ENCODE results near the gene DPH6. TPM values are rescaled to one million over a fixed set of nuclear protein-coding genes. Genes with fewer than 3 reads are reported as not detected.

DPH6 gene
- total and polyA plus RNA-seq, 7 donors: 3.6 to 13.2 (median 9.6) TPM

DNA sequence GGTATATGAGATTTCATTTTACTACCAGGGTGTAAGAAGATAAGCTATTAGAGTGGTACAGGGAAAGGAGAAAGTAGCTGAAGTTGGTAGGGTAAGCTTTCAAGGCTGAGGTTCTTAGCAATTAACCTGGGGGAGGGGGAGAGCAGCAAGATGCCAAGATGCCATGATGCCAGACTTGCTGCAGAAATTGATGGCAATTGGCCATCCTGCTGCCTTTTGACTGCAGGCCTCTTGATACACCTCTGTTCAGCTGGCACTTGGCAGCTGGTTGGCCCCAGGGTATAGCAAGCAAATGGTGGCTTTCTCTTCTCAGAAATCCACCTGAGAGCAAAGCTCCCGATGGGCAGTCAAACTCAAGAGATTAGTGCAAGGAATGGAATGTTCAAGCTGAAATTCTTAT, 21.4 kb upstream of the DPH6 start:
- intact Hi-C loops (cut with DNase I): no loop called here
- no peak for DNase-seq
- Histone ChIP-seq H3K4me1 (peaks cover 0 to 8% (median 0%) of the 10 kb centered on the region in 4 donors), H3K9me3 (no peaks in the 10 kb centered on the region), H3K36me3 (no peaks in the 10 kb centered on the region), H3K27ac (no peak overlapping the region), H3K27me3 (no peaks in the 10 kb centered on the region), H3K4me3 (no peak overlapping the region)
- no peak for TF ChIP-seq POLR2AphosphoS5 (IDR thresholded peaks at IDR 0.05)
- TF ChIP-seq EP300 (IDR thresholded peaks at IDR 0.05): no peak
- TF ChIP-seq, protein P1, sequence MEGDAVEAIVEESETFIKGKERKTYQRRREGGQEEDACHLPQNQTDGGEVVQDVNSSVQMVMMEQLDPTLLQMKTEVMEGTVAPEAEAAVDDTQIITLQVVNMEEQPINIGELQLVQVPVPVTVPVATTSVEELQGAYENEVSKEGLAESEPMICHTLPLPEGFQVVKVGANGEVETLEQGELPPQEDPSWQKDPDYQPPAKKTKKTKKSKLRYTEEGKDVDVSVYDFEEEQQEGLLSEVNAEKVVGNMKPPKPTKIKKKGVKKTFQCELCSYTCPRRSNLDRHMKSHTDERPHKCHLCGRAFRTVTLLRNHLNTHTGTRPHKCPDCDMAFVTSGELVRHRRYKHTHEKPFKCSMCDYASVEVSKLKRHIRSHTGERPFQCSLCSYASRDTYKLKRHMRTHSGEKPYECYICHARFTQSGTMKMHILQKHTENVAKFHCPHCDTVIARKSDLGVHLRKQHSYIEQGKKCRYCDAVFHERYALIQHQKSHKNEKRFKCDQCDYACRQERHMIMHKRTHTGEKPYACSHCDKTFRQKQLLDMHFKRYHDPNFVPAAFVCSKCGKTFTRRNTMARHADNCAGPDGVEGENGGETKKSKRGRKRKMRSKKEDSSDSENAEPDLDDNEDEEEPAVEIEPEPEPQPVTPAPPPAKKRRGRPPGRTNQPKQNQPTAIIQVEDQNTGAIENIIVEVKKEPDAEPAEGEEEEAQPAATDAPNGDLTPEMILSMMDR (IDR thresholded peaks at IDR 0.05): no peak
- no peak for TF ChIP-seq POLR2A (IDR thresholded peaks at IDR 0.05)
- WGBS, 2 donors: 48 to 87% methylated on average over 1 of the region's 1 CpG

- Histone ChIP-seq H3K9me3 (no peaks in the 10 kb centered on the region), H3K27me3 (no peaks in the 10 kb centered on the region), H3K36me3 (no peaks in the 10 kb centered on the region), H3K4me1 (peaks cover 0 to 8% (median 0%) of the 10 kb centered on the region in 4 donors), H3K27ac (no peak overlapping the region), H3K4me3 (no peak overlapping the region)
- no peak for DNase-seq
- 90 to 92% methylated on average over 3 of the region's 3 CpGs for WGBS, 2 donors
- intact Hi-C loops (cut with DNase I): no loop called here
- TF ChIP-seq POLR2AphosphoS5 (IDR thresholded peaks at IDR 0.05): no peak
- no peak for TF ChIP-seq EP300 (IDR thresholded peaks at IDR 0.05)
- TF ChIP-seq, protein P1 (IDR thresholded peaks at IDR 0.05): no peak
- TF ChIP-seq POLR2A (IDR thresholded peaks at IDR 0.05): no peak
These were observed 21.0 kb upstream of the DPH6 start for GRCh38 chr15:35566991-35567390.

DNA sequence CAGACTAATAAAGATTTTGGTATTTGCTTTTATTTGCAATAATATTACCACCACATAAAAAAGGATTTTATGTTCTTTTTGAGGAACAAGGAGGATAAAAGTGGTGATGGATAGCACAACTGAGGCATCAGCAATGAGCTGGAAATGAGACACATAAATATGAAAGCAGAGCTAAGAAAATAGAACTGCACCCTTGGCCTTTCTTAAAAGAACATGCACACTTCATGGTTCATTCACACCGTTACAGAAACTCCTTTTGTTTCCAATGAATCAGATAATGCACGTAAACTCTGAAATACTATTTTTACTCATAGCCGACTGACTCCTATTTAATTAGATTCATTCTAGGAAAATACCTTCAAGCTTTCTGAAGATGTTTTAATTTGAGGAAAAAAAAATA, 19.9 kb upstream of the DPH6 start:
- Histone ChIP-seq H3K36me3 (no peaks in the 10 kb centered on the region), H3K27me3 (no peaks in the 10 kb centered on the region), H3K27ac (no peak overlapping the region), H3K4me1 (peaks cover 0 to 8% (median 0%) of the 10 kb centered on the region in 4 donors), H3K9me3 (no peaks in the 10 kb centered on the region), H3K4me3 (no peak overlapping the region)
- TF ChIP-seq POLR2AphosphoS5 (IDR thresholded peaks at IDR 0.05): no peak
- TF ChIP-seq EP300 (IDR thresholded peaks at IDR 0.05): no peak
- TF ChIP-seq, protein P1 (IDR thresholded peaks at IDR 0.05): no peak
- TF ChIP-seq POLR2A (IDR thresholded peaks at IDR 0.05): no peak
- WGBS, 2 donors: 91 to 93% methylated on average over 3 of the region's 3 CpGs
- intact Hi-C loops (cut with DNase I): no loop called here
- DNase-seq: no peak

- intact Hi-C loops (cut with DNase I): no loop called here
These were observed 16.7 kb upstream of the DPH6 start for GRCh38 chr15:35562641-35563040.

More at GRCh38 chr15:35562641-35563040, 16.7 kb upstream of the DPH6 start:
- DNase-seq: no peak
- WGBS, 2 donors: 30 to 61% methylated on average over 1 of the region's 1 CpG
- Histone ChIP-seq H3K9me3 (no peaks in the 10 kb centered on the region), H3K27me3 (no peaks in the 10 kb centered on the region), H3K4me1 (peaks cover 0 to 8% (median 0%) of the 10 kb centered on the region in 4 donors), H3K27ac (peak overlapping the region in 1 of 4 donors; percentile 29), H3K4me3 (no peak overlapping the region), H3K36me3 (no peaks in the 10 kb centered on the region)
- TF ChIP-seq POLR2AphosphoS5 (IDR thresholded peaks at IDR 0.05): no peak
- TF ChIP-seq, protein P1 (IDR thresholded peaks at IDR 0.05): no peak
- no peak for TF ChIP-seq EP300 (IDR thresholded peaks at IDR 0.05)
- TF ChIP-seq POLR2A (IDR thresholded peaks at IDR 0.05): no peak
